Hepatocyte (in vitro differentiated cells): Measurements from ENCODE around the gene COQ8B. TPM values are rescaled to one million over a fixed set of nuclear protein-coding genes. Genes with fewer than 3 reads are reported as not detected.

Source experiments
- DNase-seq: peaks from one replicate; pipeline ENCODE4 v3.0.0-alpha.2; 2016; ENCODE audit warnings: low spot score
- H2AFZ ChIP-seq: fragments of 200-600 bp; sonication (generic); 2 replicates; pipeline ENCODE4 v1.6.0; 2016; ENCODE audit warnings: antibody characterized with exemption, mild to moderate bottlenecking
- H3K27ac ChIP-seq: fragments of 200-600 bp; sonication (generic); 2 replicates; pipeline ENCODE4 v1.5.1; 2016; ENCODE audit warnings: mild to moderate bottlenecking
- H3K27me3 ChIP-seq: fragments of 200-600 bp; sonication (generic); 2 replicates; pipeline ENCODE4 v1.6.1; 2016
- H3K36me3 ChIP-seq: fragments of 200-600 bp; sonication (generic); replicated peaks from 2 replicates; pipeline ENCODE4 v1.5.1; 2016; ENCODE audit warnings: low read depth; ENCODE audit not compliant: insufficient read depth
- H3K4me1 ChIP-seq: fragments of 200-600 bp; sonication (generic); 2 replicates; pipeline ENCODE4 v1.5.1; 2016; ENCODE audit warnings: mild to moderate bottlenecking, moderate library complexity; ENCODE audit not compliant: insufficient read depth
- H3K4me2 ChIP-seq: fragments of 200-600 bp; sonication (generic); 2 replicates; pipeline ENCODE4 v1.6.0; 2016
- H3K4me3 ChIP-seq: fragments of 200-600 bp; sonication (generic); 2 replicates; pipeline ENCODE4 v1.5.1; 2016; ENCODE audit warnings: mild to moderate bottlenecking
- H3K79me2 ChIP-seq: fragments of 200-600 bp; sonication (generic); 2 replicates; pipeline ENCODE4 v1.6.0; 2017; ENCODE audit warnings: mild to moderate bottlenecking
- H3K9me2 ChIP-seq: fragments of 200-600 bp; sonication (generic); replicated peaks from 2 replicates; pipeline ENCODE4 v1.6.0; 2017; ENCODE audit warnings: mild to moderate bottlenecking; ENCODE audit not compliant: insufficient read depth
- H3K9me3 ChIP-seq: fragments of 200-600 bp; sonication (generic); 2 replicates; pipeline ENCODE4 v1.5.1; 2016; ENCODE audit warnings: low read depth, mild to moderate bottlenecking
- H4K20me1 ChIP-seq: fragments of 200-600 bp; sonication (generic); 2 replicates; pipeline ENCODE4 v1.6.0; 2016; ENCODE audit warnings: mild to moderate bottlenecking; ENCODE audit not compliant: insufficient read depth, poor library complexity, severe bottlenecking
- EZH2 ChIP-seq: fragments of 200-600 bp; sonication (generic); IDR thresholded peaks from 2 replicates; pipeline ENCODE4 v1.6.1; 2016; ENCODE audit warnings: antibody characterized with exemption, mild to moderate bottlenecking, borderline replicate concordance
- EZH2phosphoT487 ChIP-seq: fragments of 200-600 bp; sonication (generic); IDR thresholded peaks from one replicate; pipeline ENCODE4 v1.6.1; 2018; ENCODE audit warnings: antibody characterized with exemption, mild to moderate bottlenecking, low read depth, moderate library complexity; ENCODE audit not compliant: unreplicated experiment, severe bottlenecking
- WGBS: methylation state at CpG from one replicate; pipeline ENCODE4 v1.1.6; 2016; ENCODE audit warnings: low lambda C conversion rate; ENCODE audit errors: missing lambda C conversion rate; 5-methylcytosine and 5-hydroxymethylcytosine counted together
- polyA plus RNA-seq: library from polyadenylated mRNA; unstranded; fragments of >200 nt; fragmentation: Nextera tagmentation; extraction: Ambion mirVana; gene quantifications from 2 replicates; pipeline ENCODE4 v1.2.1, GENCODE V29; 2016
- total RNA-seq: library from RNA; depleted of rRNA; stranded (reverse); fragments of >200 nt; gene quantifications from 2 replicates; pipeline ENCODE4 v1.2.3, GENCODE V29; 2014
- TF ChIP-seq, protein P1 (sequence below): fragments of 200-600 bp; sonication (generic); IDR thresholded peaks from 2 replicates; pipeline ENCODE4 v1.5.1; 2016; ENCODE audit warnings: antibody characterized with exemption, mild to moderate bottlenecking; ENCODE audit not compliant: poor library complexity

The COQ8B gene
- total and polyA plus RNA-seq, 2 experiments from 2014 or later, result 40.2 to 49.2 TPM

DNA sequence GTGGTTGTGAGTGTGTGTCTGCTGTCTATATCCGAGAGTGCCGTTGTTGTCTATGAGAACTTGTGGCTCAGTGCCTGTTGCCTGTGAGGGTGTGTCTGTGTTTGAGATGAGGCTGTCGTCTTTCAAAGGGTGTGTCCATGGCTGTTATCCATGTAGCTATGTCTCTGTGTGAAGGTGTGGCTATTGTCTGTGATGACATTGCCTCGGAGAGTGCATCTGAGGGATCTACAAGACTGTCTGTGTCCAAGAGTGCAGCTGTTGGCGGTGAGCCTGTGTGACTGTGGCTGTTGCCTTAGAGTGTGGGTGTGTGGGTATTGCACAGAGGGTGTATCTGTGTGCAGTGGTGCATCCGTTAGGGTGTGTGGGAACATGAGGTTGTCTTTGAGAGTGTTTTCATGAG lies 31.1 kb downstream of the COQ8B start:
- peaks cover 5% of the 10 kb centered on the region for H3K4me1 ChIP-seq
- H3K27me3 ChIP-seq, result no peaks in the 10 kb centered on the region
- H2AFZ ChIP-seq, result no peak overlapping the region
- H3K79me2 ChIP-seq, result peaks cover 25% of the 10 kb centered on the region
- no peaks in the 10 kb centered on the region for H4K20me1 ChIP-seq
- no peaks in the 10 kb centered on the region for H3K36me3 ChIP-seq
- no peak for DNase-seq
- no peak overlapping the region for H3K27ac ChIP-seq
- H3K4me2 ChIP-seq, result no peak overlapping the region
- TF ChIP-seq, protein P1, sequence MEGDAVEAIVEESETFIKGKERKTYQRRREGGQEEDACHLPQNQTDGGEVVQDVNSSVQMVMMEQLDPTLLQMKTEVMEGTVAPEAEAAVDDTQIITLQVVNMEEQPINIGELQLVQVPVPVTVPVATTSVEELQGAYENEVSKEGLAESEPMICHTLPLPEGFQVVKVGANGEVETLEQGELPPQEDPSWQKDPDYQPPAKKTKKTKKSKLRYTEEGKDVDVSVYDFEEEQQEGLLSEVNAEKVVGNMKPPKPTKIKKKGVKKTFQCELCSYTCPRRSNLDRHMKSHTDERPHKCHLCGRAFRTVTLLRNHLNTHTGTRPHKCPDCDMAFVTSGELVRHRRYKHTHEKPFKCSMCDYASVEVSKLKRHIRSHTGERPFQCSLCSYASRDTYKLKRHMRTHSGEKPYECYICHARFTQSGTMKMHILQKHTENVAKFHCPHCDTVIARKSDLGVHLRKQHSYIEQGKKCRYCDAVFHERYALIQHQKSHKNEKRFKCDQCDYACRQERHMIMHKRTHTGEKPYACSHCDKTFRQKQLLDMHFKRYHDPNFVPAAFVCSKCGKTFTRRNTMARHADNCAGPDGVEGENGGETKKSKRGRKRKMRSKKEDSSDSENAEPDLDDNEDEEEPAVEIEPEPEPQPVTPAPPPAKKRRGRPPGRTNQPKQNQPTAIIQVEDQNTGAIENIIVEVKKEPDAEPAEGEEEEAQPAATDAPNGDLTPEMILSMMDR, result no peak
- TF ChIP-seq EZH2 (no peak), EZH2phosphoT487 (no peak)
- 84% methylated on average over 6 of the region's 6 CpGs for WGBS
- H3K4me3 ChIP-seq, result no peak overlapping the region
- H3K9me2 ChIP-seq, result no peaks in the 10 kb centered on the region
- no peaks in the 10 kb centered on the region for H3K9me3 ChIP-seq

DNA sequence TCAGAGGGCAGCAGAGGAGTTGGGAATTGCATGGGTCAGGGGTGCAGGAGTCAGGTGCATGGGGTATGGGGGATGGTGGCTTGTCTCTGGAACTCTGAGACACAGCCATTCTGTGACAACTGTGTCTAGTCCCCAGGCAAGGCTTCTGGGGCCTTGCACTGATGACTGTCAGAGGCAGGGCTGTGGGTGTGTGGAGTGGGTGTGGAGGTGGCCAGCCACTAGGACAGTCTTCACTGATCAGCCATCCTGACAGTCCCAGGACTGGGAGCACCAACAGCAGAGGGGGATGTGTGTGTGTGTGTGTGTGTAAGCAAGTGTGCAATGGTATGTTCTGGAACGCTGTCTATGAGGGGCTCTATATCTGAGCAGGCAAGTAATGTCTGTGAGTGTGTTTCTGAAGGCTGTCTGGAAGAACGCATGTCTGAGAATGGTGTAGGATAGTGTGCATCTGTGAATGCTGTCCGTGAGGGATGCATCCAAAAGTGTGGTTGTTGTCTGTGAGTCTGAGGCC lies 31.6 kb downstream of the COQ8B start:
- no peak overlapping the region for H3K4me2 ChIP-seq
- peaks cover 5% of the 10 kb centered on the region for H3K4me1 ChIP-seq
- no peak overlapping the region for H3K4me3 ChIP-seq
- WGBS, result 96% methylated on average over 3 of the region's 3 CpGs
- H3K27me3 ChIP-seq, result no peaks in the 10 kb centered on the region
- no peak overlapping the region for H2AFZ ChIP-seq
- TF ChIP-seq, protein P1, result no peak
- TF ChIP-seq EZH2, result no peak
- no peak for TF ChIP-seq EZH2phosphoT487
- no peaks in the 10 kb centered on the region for H3K36me3 ChIP-seq
- peaks cover 23% of the 10 kb centered on the region for H3K79me2 ChIP-seq
- H3K9me2 ChIP-seq, result no peaks in the 10 kb centered on the region
- H3K9me3 ChIP-seq, result no peaks in the 10 kb centered on the region
- H4K20me1 ChIP-seq, result no peaks in the 10 kb centered on the region
- no peak for DNase-seq
- no peak overlapping the region for H3K27ac ChIP-seq

DNA sequence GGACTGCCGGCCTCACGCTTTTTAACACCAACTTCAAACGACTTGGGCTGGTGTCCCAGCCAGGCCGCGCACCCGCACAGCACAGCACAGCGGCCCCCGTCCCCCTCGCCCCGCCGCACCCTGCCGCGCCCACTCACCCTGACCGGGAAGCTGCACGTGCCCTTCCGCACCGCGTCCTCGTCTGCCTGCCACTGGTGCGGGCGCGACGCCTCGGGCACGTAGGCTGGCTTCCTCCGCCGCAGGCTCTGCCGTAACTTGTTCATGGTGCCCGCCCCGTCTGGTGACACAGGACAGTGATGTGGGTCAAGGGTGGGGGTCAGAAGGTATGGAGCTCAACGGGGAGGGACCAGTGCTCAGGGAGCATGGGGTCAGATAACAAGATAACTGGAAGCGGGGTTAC lies 32.4 kb downstream of the COQ8B start:
- Histone ChIP-seq H3K4me2 (no peak overlapping the region), H3K27me3 (no peaks in the 10 kb centered on the region), H3K9me3 (no peaks in the 10 kb centered on the region), H3K27ac (no peak overlapping the region), H3K4me3 (no peak overlapping the region), H3K4me1 (peaks cover 5% of the 10 kb centered on the region), H2AFZ (no peak overlapping the region), H3K9me2 (no peaks in the 10 kb centered on the region), H3K79me2 (peaks cover 15% of the 10 kb centered on the region), H4K20me1 (no peaks in the 10 kb centered on the region), H3K36me3 (no peaks in the 10 kb centered on the region)
- no peak for TF ChIP-seq EZH2
- WGBS, result 95% methylated on average over 21 of the region's 32 CpGs
- DNase-seq, result no peak

DNA sequence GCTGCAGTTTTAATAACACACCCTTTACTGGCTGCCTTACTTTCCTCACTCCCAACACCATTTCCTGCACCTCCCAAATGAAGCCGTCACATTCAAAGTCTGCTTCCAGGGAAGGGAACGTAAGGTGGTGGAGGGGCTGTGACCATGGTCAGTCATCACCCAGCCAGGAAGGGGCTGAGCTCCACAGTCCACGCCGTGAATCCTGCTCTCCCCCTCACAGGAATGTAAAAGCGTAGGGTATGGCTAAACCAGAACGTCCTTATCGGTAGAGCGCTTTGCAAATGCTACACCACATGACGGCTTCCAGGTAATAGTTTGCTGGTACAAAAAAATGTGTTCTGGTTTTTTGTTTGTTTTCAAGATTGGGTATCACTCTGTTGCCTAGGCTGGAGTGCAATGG lies 33.2 kb downstream of the COQ8B start:
- 91% methylated on average over 9 of the region's 9 CpGs for WGBS
- H3K4me1 ChIP-seq, result no peaks in the 10 kb centered on the region
- no peak for DNase-seq
- H3K79me2 ChIP-seq, result peaks cover 7% of the 10 kb centered on the region
- no peak overlapping the region for H3K4me2 ChIP-seq
- H3K27me3 ChIP-seq, result no peaks in the 10 kb centered on the region
- no peaks in the 10 kb centered on the region for H3K9me3 ChIP-seq
- no peak for TF ChIP-seq EZH2phosphoT487
- TF ChIP-seq EZH2, result no peak
- TF ChIP-seq, protein P1, result no peak
- H3K27ac ChIP-seq, result no peak overlapping the region
- H3K4me3 ChIP-seq, result no peak overlapping the region
- no peaks in the 10 kb centered on the region for H3K9me2 ChIP-seq
- no peaks in the 10 kb centered on the region for H3K36me3 ChIP-seq
- H2AFZ ChIP-seq, result no peak overlapping the region
- no peaks in the 10 kb centered on the region for H4K20me1 ChIP-seq
